Measurements from ENCODE around the gene UBQLN3.
A peak's percentile ranks its signal among the peaks of the same experiment; 100 is the strongest.

UBQLN3 gene

DNA sequence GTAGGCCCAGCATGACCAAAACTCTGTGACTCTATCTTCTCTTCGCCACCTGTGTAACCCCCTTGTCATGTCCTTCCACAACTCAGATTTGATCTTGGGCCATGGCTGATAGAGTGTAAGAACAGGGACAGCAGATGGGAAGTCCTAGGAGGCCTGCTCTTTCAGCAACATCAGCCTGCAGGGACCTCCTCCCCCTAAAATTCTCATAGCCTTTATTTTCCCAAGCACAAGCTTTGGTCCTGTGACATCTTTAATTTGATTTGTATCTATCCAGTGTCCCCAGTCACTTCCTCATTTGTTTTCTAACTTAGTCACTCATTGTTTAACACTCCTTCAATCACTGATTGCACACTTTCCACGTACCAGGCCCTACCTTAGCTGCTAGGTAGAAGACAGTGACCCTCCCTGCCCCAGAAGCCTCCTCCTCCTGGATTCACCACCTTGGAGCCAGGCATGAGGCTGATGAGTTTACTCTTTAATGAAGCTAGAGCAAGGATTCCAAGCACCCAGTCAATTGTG, 5.3 kb downstream of the UBQLN3 start:
- no peak for DNase-seq

- no peak for DNase-seq
These were observed 9.4 kb downstream of the UBQLN3 start for GRCh38 chr11:5500393-5500801.

- no peak for DNase-seq
These were observed 10.1 kb downstream of the UBQLN3 start for GRCh38 chr11:5499671-5500070.

DNA sequence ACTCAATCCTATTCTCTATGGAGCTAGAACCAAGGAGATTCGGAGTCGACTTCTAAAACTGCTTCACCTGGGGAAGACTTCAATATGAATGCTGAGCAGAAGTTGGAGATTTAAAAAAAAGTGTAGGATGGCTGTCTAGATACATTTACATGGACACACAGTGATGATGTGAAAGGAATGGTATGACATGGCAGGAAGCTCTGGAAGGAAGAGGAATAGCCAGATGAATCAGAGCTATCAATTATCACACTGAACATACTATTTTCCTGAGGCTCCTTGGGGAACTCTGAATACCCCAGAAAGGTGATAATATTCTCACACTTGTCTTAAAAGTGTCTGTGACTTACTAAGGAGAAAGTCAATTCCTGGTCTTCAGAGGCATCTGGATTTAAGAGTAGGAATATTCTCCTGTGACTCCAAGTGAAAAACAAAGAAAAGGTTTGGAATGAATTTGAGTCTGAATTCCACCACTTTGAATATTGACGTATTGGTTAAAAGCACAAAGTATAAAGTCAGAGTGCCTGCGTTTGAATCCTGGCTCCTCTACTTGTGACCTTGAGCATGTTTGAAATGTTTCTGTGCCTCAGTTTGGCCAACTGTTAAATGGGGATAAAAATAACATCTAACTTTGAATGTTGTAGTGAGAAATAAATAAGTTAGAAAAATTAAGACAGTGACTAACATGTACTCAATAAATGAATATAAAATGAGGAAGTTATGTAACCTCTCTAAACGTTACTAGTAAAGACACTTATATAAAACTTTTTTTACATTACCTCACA, 20.0 kb downstream of the UBQLN3 start:
- no peak for DNase-seq

GRCh38 chr11:5488798-5489399, 20.9 kb downstream of the UBQLN3 start:
- no peak for DNase-seq

GRCh38 chr11:5488385-5488784, 21.4 kb downstream of the UBQLN3 start, which contains the start of gene OR52D1:
Gene OR52D1, plus strand, starts transcription at chr11:5488685. Its CDS starts 22 bp downstream, at chr11:5488707.
- no peak for DNase-seq

DNA sequence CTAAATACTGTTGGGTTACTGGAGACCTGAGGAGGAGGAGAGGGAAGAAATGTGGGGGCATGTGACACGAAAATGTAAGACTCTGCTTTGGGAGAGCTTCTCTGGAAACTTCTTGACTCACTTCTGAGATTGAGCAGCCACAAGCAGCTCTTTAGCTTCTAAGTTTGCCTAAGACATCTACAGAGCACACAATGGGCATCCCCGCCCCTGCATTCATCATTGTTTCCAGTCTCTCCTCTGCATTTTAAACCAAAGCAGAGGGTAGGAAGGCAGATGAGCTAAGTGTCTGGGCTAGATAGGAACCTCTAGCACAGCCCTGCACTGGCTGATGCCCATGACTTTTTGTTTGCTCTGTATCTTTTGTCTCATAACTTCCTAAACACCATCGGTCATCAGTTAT, 23.3 kb downstream of the UBQLN3 start:
- no peak for DNase-seq

- no peak for DNase-seq
These were observed 23.8 kb downstream of the UBQLN3 start for GRCh38 chr11:5486003-5486402.

DNA sequence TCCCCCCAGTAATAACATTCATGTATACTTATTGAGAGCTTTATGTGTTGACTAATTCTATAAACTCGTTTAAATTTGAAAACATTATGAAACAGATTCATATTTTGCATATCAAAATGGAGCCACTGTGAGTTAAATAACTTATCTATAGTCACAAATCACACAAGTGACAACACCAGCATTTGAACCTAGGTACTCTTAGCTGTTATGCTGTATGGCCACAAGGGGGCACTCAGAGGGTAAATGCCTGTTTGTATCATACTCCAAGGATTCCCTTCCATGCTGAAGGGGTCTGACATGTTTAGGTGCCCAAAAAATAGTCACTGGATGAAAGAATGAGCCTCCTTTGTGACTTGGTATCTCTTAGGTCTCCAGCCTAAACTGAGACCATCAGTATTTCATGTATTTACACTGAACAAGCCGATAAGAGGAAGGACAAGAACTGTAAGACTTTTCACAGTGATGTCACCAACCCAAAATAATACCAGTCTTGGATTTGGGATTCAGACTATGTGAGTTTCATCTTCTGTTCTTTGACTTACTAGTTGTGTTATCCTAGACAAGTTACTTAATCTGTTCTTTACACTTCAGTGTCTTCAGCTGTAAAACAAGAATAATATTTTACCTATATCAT, 33.5 kb downstream of the UBQLN3 start:
- DNase-seq: peak in 1 of 2 experiments; percentile 42

- DNase-seq: no peak
These were observed 35.8 kb downstream of the UBQLN3 start for GRCh38 chr11:5473921-5474320.

- no peak for DNase-seq
These were observed 42.2 kb downstream of the UBQLN3 start for GRCh38 chr11:5467527-5467926.

- no peak for DNase-seq
These were observed 48.7 kb downstream of the UBQLN3 start for GRCh38 chr11:5460983-5461621.

Data from NCI-H1930 (cell line).